ENCODE results near the gene FAF2.
"Not testable (repeated sequence)": the region's sequence is repeated elsewhere in the genome, so short reads cannot be mapped to it uniquely, and the experiment has no call there.

FAF2 gene, protein sequence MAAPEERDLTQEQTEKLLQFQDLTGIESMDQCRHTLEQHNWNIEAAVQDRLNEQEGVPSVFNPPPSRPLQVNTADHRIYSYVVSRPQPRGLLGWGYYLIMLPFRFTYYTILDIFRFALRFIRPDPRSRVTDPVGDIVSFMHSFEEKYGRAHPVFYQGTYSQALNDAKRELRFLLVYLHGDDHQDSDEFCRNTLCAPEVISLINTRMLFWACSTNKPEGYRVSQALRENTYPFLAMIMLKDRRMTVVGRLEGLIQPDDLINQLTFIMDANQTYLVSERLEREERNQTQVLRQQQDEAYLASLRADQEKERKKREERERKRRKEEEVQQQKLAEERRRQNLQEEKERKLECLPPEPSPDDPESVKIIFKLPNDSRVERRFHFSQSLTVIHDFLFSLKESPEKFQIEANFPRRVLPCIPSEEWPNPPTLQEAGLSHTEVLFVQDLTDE

DNA sequence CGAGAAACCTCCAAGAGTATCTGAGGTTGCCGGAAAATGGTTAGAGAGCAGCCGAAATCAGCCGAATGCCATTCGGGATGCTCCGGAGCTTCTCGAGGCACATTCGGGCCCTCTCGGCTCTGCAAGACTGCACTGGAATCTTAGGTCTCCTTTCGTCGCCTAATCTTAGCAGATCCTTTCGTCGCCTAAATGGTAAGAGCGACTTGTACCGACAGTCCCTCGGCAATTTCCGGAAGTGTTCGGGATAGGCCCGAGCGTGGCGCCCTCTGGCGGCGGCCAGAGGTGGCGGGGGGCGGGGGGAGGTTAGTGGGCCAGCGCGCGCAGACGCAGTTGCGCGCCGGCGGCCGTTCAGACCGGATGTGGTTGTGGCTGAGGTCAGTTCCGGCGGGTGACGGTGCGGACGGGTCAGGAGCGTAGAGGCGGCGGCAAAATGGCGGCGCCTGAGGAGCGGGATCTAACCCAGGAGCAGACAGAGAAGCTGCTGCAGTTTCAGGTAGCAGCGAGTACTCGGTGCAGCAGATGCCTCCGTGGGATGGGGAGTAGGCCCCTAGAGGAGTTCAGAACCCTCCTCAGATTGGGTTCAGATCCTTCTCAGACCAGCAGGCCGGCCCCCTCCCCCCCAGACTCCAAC, at the start of gene FAF2:
TSS of gene FAF2 (plus strand) at position 408 of the 631 bp plus-strand sequence. CDS start at position 431, 23 bp downstream.
- peak; percentile 97 to 100 for DNase-seq (ENCODE audit: low read depth in 1 of 2, low spot score in 1 of 2)

DNA sequence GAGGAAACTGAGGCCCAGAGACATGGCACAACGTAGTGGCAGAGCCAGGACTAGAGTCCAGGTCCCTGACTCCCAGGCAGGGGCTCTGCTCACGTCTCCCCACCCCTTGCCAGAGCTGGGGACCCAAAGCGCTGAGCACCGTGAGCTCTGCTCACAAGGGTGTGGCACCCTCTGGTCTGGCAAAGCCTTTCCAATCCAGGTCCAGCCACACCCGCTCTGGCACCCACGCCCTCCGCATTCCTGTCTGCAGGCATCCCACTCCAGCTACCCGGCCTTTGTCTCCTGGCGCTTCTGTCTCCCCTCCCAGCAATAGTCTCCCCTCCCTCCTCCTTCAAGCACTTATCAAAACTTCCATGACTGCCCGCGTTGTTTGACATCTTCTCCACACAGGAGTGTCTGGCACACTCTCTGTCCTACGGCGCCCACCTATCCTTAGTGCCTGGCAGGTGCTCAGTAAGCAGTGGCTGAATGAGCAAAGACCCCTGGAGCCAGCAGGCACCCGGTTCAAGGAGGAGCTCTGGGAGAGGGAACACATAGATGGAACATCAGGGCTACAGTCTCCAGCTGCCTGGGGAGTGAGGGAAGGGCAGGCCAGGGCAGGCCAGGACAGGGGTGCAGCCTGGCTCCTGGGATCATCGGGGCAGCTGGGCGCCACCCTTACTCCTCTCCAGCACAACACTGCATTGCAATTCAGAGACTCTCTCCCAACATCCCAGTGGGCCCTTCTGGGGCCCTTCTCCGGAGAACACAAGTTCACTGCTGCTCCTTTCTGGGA, 47.6 kb upstream of the FAF2 start:
- DNase-seq (ENCODE audit: low read depth in 1 of 2, low spot score in 1 of 2): no peak

DNA sequence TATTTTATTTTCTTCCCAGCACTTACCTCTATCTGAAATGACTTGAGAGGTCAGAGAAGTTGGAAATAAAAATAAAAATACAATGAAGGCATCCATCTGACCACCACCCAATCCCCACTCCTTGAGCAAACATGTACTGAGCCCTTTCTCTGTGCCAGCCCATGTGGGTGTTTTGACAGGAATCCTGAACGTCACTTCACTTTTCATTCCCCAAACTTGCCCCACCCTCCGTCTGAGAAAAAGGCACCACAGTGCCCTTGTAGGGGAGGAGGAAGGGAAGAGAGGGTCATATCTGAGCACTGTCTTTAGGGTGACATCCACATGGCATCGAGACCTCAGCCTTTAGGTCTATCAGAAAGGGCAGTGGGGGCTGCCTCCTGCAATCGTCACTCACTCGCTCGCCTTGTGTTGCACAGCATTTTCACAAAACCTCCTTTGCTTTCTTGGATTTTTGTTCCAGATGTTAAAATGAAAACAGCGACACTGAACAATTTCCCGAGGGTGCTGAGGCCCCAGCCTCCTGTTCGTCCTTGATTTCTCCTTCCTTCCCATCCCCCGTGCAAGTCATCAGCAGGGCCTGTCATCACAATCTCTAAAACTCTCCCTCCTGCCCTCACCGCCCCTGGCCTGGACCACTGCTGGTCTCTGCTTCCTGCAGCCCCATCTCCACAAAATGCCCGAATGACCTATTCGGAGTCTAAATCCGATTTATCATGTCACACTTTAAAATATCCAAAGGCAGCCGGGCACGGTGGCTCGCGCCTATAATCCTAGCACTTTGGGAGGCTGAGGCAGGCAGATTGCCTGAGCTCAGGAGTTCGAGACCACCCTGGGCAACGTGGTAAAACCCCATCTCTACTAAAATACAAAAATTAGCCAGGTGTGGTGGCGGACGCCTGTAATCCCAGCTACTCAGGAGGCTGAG, 46.6 kb upstream of the FAF2 start:
- DNase-seq (ENCODE audit: low read depth in 1 of 2, low spot score in 1 of 2): no peak

DNA sequence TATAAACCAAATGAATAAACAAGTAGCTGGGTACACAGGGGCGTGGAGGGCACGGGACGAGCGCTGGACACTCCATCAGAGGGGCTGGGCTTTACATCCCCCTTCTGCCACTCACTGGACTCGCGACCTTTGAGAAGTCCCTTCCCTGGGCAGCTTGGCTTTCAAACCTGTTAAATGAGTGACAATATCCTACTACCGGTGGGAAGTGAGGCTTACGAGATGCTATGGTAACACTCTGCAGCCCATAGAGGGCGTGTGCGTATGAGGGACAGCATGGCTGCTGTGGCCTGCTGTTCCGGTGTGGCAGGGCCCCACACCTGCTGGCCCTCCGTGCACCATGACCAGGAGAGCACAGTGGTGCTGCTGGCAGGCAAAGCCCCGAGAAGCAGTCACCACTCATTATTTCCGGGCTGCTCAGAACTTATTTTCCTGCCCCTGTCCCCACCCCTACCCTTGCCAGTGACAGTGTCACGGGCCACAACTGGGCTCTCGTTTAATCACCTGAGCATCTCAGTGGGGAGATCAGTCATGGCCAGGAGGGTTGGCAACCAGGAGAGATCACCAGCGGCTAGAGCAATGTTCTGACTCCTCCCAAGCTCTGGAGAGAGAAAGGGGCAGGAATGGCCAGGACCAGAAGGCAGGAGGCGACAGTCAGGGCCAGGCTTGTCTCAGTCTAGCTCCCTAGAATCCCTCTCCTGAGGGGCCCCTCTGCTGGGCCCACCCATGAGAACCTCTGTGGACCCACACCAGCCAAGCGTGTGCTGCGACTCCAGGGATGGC, 42.3 kb upstream of the FAF2 start:
- DNase-seq (ENCODE audit: low read depth in 1 of 2, low spot score in 1 of 2): no peak

DNA sequence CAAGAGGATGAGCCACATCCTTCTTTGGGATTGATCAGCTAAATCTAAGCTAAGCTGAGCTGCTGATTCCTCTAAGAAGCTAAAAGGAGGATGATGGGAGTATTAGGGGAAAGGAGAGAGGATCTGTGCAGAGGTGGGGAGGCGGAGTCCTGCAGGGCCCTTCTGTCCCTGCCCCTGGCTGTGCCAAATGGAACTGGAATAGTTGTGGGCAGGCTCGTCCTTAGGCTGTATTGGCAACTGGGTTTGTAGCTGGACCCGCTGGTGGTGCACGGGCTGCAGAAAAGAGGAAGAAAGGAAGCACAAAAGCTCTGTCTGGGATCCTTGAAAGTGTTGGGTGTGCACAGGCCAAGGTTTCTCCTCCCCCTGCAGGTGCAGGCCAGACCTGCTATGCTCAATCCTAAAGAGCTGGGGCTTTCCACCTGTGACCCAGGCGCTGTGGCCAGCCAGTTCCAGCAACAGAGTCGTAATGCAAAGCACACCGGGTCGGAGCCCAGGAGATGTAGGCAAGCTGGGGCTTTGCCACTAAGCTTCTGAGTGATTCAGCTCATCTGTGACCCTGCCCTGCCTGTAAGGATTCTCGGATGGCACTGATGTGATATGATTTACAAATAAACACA, 41.6 kb upstream of the FAF2 start:
- no peak for DNase-seq (ENCODE audit: low read depth in 1 of 2, low spot score in 1 of 2)

DNA sequence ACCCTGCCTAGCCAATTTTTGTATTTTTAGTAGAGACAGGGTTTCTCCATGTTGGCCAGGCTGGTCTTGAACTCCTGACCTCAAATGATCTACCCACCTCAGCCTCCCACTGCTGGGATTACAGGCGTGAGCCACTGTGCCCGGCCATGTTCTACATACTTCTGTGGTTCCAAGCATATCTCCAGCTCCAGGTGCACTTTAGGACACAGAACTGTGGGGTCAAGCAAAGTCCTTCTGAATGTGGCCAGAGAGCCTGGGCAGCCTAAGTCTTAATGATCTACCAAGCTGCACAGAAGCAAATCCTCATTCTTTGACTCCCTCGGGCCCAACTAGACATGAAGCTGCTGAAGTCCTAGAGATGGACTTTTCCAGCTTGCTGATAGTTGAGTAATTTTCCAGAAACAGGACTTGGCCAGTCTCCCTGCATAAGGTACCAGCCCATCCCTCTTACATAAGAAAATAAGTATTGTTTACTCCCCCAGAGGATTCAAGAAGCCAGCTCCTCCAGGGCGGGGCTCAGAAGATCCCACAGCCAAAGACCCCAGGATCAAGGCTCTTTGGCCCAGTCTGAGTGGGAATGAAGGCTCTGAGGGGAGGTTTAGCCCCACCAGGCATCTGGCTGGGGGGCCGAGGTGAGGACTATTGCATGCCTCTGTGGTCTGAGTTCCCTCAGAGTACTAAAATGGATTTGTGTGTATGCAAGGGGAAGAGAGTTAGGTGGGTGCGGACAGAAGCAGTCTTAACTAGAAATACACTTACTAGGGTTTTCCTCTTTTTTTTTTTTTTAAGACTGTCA, 40.5 kb upstream of the FAF2 start:
- DNase-seq (ENCODE audit: low read depth in 1 of 2, low spot score in 1 of 2): no peak

DNA sequence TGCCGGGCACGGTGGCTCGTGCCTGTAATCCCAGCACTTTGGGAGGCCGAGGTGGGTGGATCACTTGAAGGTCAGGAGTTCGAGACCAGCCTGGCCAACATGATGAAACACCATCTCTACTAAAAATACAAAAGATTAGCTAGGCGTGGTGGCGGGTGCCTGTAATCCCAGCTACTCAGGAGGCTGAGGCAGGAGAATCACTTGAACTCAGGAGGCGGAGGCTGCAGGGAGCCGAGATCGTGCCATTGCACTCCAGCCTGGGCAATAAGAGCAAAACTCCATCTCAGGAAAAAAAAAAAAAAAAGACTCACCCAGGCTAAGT, 40.0 kb upstream of the FAF2 start:
- DNase-seq (ENCODE audit: low read depth in 1 of 2, low spot score in 1 of 2): not testable (repeated sequence)

DNA sequence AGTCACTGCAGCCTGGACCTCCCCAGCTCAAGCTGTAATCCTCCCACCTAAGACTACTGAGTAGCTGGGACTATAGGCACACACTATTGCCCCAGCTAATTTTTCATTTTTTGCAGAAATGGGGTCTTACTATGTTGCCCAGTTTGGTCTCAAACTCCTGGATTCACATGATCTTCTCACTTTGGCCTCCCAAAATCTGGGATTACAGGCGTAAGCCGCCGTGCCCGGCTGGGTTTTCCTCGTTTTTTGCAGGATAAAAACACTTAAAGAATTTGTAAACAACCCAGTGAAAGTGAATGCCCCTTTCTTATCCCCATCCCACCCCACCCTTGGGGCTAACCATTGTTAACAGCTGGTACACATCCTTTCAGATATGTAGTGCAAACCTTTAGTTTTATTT, 39.6 kb upstream of the FAF2 start:
- no peak for DNase-seq (ENCODE audit: low read depth in 1 of 2, low spot score in 1 of 2)

DNA sequence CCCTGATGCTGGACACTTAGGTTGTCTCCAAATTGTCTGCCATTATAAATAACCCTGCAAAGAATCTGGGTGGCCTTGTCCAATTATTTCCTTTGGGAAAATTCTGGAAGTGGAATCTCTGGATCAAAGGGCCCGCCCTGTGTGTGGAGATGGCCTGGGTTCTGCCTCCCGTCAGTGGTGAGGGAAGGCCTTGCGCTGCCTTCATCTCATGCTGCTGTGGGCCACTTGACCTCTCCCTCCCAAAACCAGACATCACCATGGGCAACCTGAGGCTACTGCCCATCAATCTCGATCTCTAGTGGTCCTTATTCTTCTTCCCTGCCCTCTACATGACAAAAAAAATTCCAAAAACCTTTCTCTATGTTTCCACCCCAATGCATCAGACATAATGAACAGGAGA, 38.4 kb upstream of the FAF2 start:
- DNase-seq (ENCODE audit: low read depth in 1 of 2, low spot score in 1 of 2): no peak

DNA sequence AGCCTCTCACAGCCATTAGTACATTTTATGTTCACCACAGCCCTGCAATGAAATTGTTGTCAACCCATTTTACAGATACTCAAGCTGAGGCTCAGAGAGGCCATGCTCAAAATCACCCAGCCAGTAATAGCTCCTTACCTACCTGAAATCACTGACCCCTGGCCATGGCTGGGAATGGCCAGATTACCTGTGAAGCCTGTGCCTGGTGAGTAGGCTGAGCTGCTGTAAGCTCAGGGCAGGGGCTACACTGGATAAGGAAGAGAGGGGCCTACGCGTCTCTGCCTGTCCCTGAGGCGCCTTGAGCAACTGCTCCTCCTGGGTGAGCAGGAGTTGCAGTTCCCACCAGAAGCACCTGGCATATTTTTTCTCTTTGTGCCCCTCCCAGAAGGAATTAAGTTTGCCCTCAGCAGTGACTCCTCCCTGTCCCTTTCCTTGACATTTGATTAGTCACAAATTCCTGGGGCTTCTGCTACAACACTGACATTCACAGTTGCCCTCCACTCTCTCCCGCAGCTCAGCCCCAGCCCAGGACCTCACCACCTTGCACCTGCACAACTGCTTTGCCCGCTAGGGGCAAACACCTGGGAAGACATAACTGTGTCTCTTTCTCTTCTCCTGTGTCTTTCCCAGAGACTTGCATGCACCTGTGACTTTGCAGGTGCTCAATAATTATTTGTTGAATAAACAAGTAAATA, 37.6 kb upstream of the FAF2 start:
- DNase-seq (ENCODE audit: low read depth in 1 of 2, low spot score in 1 of 2): no peak

DNA sequence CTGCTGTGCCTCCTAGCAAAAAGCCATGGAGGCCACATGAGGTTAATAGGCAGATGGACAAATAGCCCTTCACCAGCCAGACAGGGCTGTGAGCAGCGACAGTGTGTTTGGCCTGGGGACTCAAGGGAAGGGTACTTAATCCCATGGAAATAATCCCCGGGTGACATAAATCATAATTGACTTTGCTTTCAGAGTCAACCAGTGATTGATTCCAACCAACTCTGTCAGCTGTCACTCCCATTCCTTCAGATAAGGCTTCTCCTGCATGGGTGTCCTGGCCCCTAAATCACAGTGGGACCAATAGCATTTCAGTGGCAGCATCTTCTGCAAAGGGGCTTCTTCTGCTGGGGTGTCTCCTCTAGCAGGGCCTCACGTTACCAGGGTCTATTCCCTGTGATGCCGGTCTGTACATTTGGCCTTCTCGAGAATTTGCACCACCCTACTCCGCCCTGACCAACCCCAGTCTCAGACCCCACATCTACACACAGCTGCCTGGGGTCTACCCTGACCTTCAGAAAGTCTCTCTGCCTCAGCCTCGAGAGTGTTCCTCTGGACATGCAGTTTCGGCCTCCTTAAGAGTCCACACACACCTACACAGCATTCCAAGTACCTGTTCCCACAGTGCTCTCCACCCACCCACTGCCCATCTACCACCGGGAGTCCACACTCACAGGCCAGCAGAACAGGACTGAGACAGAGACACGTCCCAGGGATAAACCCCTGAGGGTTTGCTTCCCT, 35.5 kb upstream of the FAF2 start:
- no peak for DNase-seq (ENCODE audit: low read depth in 1 of 2, low spot score in 1 of 2)

DNA sequence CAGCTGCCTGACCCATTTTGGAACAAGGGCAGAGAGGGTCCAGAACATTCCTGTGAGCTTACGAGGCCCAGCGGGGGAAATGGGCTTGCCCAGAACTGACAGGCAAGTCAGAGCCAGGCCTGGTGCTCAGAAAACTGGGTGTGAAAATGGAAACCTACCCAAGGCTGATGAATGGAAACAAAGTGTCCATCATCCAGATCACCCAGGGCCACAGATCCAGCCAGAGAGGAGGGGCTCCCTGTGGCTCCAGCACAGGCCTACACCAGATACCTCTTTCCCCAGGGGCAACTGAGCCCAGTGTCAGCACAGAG, 35.0 kb upstream of the FAF2 start:
- DNase-seq (ENCODE audit: low read depth in 1 of 2, low spot score in 1 of 2): no peak

DNA sequence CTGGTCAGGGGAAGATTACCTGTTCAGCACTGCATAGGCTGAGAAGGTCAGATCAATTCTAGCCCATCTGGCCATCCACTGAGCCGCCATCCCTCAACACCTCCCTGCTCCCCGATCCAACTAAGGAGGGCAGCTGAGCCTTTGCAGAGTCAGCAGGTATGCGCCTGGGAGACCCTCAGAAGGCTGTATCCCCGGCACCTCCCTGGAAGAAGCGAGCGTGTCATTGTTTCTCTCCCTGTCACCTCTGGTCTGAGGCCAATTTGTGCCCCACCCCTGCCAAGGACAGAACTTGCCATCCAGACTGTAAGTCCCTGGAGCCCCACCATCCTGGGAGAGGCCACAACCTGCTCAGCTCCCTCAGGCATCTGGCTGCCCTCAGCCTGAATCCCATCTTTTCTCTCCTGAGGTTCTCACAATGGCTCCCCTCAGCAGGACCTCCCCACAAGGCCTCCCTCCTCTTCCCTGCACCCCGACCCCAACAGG, 34.4 kb upstream of the FAF2 start:
- no peak for DNase-seq (ENCODE audit: low read depth in 1 of 2, low spot score in 1 of 2)

DNA sequence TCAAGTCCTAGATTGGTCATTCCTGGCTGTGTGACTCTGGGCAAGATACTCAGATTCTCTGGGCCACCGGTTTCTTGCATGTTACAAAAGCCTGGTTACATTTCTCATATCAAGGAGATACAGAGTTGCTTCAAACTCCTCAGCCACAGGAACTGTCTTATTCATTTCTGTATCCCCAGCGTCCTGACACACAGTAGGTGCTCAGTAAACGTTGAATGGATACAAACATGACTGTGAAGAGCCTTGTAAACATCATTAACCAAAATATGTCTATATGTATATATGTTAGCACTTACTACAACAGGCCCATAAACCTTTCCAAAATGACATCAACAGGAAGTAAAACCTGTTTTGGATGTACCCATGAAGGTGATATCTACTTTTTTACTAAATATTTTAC, 33.5 kb upstream of the FAF2 start:
- no peak for DNase-seq (ENCODE audit: low read depth in 1 of 2, low spot score in 1 of 2)

DNA sequence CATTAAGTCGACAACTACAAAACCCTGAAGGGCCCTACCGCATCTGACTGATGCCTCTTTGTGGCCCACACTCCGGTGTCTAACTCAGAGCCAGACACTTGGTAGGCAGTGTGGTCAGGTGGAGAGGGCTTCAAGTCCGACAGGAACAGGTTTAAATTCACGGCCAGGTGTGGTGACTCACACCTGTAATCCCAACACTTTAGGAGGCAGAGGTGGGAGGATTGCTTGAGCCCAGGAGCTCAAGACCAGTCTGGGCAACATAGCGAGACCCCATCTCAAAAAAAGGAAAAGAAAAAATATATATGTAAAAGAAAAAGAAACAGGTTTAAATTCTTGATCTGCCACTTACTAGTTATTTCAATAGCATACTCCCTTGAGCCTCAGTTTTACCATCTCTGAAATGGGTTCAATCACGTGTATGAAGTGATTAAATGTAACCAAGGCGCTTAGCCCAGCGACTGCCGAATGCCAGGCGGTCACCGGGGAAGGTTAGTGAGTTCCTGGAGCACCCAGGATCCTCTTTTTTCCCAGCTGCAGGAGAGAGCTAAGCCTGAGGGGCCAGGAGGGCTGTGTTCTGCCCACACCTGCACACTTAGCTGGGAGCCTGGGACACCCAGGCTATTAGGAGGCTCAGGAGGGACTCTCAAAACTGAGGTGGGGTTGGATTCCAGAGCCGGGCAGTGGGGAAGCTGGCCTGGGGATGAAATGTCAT, 32.8 kb upstream of the FAF2 start:
- DNase-seq (ENCODE audit: low read depth in 1 of 2, low spot score in 1 of 2): no peak

DNA sequence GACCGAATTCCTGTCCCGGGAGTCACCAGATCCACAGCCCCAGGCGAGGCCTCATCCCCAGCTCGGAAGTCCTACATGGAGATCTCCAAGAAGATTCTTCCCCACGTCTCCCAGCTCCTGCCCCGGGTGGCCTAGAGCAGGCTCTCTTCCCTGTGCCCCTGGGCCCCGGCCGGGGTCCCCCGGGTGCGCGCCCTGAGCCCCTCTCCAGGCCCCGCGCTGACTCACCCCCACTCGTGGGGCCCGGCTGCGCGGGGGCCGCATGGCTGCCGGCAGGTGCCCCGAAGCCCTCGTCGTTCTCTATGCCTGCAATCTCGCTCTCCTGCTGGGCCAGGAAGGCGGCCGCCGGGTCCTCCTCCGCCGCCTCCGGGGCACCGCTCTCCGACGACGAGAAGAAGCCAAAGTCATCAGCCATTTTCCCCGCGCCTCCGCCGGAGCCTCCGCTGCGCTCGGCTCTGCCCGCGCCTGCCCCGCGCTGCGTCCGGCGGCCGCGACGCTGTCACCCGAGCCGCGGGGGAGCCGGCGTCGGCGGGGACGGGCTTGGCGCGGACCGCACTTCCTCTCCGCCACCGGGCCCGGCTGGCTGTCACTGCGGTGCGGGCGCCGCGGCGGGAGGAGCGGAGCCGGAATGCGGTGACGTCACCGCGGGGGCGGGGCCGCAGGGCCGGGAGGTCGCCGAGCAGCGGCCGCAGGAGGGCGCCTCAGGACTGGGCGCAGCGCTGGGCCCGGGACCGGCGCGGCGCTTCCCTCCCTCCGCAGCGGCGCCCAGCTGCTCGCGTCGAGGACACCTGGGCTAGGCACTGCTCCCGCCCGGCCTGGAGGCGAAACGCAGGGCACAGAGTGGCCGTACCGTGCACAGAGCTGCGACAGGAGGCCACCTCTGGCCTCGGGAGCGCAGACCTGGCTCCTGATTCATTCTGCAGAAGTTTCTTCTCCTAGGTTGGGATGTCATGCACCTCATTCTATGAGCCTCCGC, 31.9 kb upstream of the FAF2 start, which contains the start of gene CLTB:
TSS of gene CLTB (minus strand) at position 588 of the 973 bp plus-strand sequence. CDS start at position 412, 176 bp downstream.
- DNase-seq (ENCODE audit: low read depth in 1 of 2, low spot score in 1 of 2): peak; percentile 81 to 84

Measured in activated CD4-positive, alpha-beta T cell treated with anti-CD3 and anti-CD28 coated beads, Interleukin-2, amount 50 U/mL, for 24 hours (primary cell).